ENCODE measurements around the gene ZMAT3.
"Not testable (repeated sequence)": the region's sequence is repeated elsewhere in the genome, so short reads cannot be mapped to it uniquely, and the experiment has no call there.

Gene ZMAT3

DNA sequence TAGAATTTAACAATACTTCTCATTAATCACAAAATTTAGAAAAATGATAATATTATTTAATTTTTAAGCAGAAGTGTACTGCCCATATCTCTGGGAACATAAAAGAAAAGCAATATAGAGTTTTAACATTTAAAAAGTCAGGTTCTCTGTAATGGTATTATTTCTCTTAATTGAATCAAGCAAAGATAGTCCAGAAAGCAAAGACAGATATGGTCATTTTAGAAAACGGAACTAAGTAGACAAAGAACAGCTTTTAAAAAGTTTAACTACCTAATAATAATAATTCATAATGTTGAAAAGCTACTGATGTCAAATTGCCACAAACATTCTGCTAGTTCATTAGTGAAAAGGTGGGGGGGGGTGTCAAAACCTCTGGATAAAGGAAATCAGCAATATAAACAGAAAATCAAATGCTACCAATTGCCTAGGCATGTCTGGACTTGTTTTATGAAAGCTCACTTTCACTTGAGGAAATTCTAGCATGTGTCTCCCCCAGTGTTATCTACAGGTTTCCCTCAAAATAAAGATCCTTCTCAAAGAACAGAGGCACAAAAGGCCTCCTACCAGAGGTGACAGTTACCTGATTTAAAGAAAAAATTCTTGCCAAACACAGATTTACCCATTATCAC lies 1.7 kb downstream of the ZMAT3 start:
- no peak for FAIRE-seq
- no peak for DNase-seq (ENCODE audit: insufficient read length, low spot score)

DNA sequence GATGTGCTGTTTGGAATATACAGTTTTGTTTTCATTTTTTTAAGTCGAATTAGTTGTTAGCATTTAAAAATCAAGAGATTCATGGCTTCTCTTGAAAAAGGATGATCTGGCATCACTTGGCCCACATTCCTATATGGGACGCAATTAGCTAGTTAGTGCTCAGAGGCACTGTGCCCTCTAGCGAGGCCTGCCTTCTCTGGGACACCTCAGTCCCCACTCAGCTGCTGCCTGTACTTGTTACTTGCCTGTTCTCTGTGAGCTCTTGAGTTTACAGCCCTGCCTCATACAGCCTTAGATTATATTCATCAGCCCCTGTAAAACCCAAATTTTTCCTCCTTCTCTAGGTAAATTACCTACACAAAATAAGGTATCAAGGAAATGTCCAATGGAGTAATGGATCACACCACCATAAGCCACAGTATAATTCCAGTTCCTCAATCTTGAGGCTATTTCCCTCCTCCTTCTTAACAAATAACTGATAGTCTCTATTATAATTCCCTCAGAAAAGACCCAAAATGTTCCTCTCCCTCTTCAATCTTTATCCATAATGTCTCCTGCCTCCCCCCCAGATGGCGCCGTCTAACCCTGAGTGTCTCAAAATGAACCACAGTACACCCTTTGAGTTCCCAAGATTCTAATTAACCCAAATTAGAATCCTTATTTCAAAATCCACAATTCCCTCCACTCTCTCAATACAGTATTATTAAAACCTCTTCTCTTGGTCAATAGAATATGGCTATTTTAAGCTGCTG lies 2.7 kb downstream of the ZMAT3 start:
- FAIRE-seq: no peak

DNA sequence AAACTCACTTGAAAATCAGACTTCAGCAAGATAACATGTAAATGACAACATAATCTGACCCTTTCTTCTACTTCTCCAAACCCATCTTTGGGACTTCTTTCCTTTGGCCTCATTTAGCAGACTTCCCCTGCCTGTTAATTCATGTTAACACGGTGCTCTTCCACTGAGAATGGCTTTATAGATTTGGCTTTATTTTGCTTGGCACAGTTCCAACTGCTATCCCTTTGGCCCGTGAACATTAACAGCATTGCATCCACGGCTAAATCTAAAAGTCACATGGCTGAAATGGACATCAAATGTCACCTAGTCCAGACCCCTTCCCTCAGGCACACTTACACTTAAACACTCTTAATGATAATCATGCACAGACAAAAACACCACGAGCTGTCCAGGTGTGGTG lies 3.8 kb downstream of the ZMAT3 start:
- FAIRE-seq (no peak), DNase-seq (ENCODE audit: insufficient read length, low spot score) (no peak)

More for the DNA sequence above, 2.7 kb downstream of the ZMAT3 start:
- no peak for DNase-seq (ENCODE audit: insufficient read length, low spot score)

DNA sequence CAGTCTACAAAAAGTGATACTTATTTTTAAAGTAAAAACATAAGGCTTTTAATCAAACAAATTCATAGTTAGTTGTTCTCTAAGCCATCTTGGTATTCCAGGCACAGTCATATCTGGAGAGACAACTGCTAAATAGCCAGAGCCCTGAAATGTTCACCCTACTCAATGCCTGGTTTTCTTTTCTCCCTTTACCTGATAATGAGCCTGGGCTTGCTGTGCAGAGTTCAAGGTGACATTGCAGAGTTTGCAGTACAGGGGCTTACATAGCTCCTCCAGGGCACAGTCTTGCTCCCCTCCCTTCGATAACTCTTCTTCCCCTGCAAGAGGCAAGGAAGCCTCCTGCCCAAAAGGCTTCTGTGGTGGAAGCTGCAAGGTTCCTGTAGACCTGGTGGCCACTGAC lies 4.3 kb downstream of the ZMAT3 start:
- no peak for FAIRE-seq
- DNase-seq (ENCODE audit: insufficient read length, low spot score): no peak

- DNase-seq (ENCODE audit: insufficient read length, low spot score) (peak; percentile 53), FAIRE-seq (peak; percentile 20)
These were observed 7.6 kb downstream of the ZMAT3 start for GRCh38 chr3:179063945-179064560.

DNA sequence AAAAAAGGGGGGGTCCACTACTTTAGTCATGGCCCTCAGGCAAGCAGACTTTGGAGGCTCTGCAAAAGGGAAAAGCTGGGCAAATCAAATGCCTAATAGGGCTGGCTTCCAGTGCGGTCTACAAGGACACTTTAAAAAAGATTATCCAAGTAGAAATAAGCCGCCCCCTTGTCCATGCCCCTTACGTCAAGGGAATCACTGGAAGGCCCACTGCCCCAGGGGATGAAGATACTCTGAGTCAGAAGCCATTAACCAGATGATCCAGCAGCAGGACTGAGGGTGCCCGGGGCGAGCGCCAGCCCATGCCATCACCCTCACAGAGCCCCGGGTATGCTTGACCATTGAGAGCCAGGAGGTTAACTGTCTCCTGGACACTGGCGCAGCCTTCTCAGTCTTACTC lies 15.3 kb downstream of the ZMAT3 start:
- FAIRE-seq (no peak), DNase-seq (ENCODE audit: insufficient read length, low spot score) (no peak)

GRCh38 chr3:179054565-179054964 lies 17.0 kb downstream of the ZMAT3 start:
- not testable (repeated sequence) for FAIRE-seq; DNase-seq (ENCODE audit: insufficient read length, low spot score)

GRCh38 chr3:179046497-179047353 lies 24.9 kb downstream of the ZMAT3 start:
- no peak for DNase-seq (ENCODE audit: insufficient read length, low spot score)
- FAIRE-seq: no peak

DNA sequence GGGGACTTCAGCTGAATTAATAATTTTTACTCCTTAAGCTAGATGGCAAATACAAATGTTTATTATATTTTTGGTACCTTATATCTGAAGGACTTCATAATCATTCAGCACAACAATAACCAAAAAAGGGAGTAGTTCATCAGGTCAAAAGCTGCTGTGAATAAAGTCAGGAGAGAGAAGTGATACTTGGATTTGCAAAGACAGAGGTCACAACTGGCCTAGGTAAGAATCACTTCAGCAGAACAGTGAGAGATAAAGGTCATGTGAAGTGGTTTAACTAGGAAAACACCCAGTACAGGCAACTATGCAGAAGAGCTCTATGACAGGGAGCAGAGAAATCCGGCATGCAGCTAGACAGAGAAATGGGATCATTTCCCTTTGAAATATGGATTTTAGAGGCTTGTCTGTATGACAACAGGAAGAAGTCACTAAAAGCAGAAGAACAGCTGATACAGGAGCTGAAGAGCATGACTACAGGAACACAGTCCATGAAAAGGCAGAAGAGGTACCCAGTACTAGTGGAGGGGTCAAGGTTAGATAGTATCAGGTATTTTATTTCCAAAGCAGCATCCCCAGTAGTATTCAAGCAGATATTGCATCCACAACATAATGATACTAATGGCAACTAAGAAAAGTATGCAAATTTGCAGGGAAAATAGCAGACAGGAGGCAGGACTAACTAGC lies 25.7 kb downstream of the ZMAT3 start:
- FAIRE-seq (no peak), DNase-seq (ENCODE audit: insufficient read length, low spot score) (no peak)

- FAIRE-seq; DNase-seq (ENCODE audit: insufficient read length, low spot score): not testable (repeated sequence)
These were observed 32.7 kb downstream of the ZMAT3 start for GRCh38 chr3:179038899-179039251.

DNA sequence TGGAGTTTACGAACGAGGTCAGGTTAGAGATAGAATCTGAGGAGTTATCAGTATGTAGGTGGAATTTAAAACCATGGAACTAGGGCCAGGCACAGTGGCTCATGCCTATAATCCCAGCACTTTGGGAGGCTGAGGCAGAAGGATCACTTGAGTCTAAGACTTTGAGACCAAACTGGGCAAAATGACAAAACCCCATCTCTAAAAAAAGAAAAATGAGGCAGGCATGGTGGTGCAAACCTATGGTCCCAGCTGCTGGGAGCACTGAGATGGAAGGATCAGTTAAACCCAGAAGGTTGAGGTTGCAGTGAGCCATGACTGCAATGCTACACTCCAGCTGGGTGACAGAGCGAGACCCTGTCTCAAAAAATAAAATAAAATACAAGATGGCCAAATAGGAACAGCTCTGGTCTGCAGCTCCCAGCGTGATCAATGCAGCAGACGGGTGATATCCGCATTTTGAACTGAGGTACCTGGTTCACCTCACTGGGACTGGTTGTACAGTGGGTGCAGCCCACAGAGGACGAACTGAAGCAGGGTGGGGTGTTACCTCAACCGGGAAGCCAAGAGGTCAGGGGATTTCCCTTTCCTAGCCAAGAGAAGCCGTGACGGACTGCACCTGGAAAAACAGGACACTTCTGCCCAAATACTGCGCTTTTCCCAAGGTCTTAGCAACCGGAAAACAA lies 33.3 kb downstream of the ZMAT3 start:
- FAIRE-seq (no peak), DNase-seq (ENCODE audit: insufficient read length, low spot score) (no peak)

- FAIRE-seq: peak; percentile 85
- peak; percentile 75 for DNase-seq (ENCODE audit: insufficient read length, low spot score)
These were observed 34.3 kb downstream of the ZMAT3 start for GRCh38 chr3:179037351-179037750.

DNA sequence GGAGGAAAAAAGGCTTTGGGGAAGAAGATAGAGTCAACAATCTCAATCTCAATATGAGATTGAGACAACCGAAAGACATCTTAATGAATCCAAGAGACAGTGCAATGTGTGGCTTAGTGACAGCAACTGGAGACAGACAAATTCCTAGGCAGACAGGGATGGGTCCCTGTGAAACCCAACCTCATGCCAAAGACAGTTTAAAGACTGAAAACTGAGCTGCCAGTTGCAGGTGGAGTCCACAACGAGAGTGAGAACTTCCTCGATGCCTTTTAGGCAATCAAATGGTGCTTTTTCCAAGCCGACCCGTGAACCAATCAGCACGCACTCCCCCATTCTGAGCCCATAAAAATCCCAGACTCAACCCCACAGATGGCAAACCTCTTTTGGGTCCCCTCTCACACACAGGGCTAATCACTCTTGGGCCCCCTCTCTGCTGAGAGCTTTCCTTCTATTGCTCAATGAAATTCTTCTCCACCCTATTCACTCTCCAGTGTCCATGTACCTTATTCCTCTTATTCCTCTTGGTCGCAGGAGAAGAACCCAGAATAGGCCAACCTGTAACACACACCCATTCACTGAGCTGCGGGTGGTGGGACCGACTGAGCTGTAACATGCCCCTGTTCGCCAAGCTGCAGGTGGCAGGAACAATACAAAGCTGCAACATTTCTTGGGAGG lies 34.8 kb downstream of the ZMAT3 start:
- FAIRE-seq (no peak), DNase-seq (ENCODE audit: insufficient read length, low spot score) (no peak)

DNA sequence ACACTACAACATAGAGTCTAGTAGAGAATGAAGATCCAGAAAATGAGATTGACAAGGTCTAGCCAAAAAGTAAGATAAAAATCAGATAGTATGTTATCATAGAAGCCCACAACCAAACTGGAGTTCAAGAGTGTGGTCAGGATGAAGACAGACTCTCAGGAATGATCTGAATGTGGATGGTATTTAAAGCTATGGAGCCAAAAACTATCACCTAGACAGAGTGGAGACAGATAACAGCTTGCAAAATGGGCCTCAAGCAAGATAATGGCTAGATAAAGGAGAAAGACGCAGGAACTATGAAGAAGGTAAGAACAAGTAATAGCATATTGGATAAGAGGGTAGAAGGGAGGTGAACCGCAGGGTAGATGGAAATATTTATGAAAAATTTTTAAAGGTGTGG lies 35.4 kb downstream of the ZMAT3 start:
- DNase-seq (ENCODE audit: insufficient read length, low spot score): peak; percentile 10
- FAIRE-seq: no peak

GRCh38 chr3:179035232-179035631 lies 36.4 kb downstream of the ZMAT3 start:
- FAIRE-seq (no peak), DNase-seq (ENCODE audit: insufficient read length, low spot score) (no peak)

DNA sequence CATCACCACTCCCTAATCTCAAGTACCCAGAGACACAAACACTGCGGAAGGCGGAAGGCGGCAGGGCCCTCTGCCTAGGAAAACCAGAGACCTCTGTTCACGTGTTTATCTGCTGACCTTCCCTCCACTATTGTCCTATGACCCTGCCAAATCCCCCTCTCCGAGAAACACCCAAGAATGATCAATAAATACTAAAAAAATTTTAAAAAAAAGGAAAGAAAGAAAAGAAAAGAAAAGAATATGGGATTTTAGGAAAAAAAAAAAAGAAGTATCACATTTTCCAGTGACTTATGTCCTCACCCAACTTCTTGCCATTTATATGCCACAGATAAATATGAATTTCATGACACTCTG lies 38.3 kb downstream of the ZMAT3 start:
- not testable (repeated sequence) for DNase-seq (ENCODE audit: insufficient read length, low spot score)

DNA sequence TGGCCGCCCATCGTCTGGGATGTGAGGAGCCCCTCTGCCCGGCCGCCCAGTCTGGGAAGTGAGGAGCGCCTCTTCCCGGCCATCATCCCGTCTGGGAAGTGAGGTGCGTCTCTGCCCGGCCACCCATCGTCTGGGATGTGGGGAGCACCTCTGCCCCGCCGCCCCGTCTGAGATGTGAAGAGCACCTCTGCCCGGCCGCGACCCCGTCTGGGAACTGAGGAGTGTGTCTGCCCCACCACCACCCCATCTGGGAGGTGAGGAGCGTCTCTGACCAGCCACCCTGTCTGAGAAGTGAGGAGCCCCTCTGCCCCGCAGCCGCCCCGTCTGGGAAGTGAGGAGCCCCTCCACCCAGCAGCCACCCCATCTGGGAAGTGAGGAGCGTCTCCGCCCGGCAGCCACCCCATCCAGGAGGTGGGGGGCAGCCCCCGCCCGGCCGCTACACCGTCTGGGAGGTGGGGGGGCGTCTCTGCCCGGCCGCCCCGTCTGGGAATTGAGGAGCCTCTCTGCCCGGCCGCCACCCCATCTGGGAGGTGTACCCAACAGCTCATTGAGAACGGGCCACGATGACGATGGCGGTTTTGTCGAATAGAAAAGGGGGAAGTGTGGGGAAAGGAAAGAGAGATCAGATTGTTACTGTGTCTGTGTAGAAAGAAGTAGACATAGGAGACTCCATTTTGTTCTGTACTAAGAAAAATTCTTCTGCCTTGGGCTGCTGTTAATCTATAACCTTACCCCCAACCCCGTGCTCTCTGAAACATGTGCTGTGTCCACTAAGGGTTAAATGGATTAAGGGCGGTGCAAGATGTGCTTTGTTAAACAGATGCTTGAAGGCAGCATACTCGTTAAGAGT lies 38.9 kb downstream of the ZMAT3 start:
- DNase-seq (ENCODE audit: insufficient read length, low spot score); FAIRE-seq: not testable (repeated sequence)

More for the DNA sequence above, 38.3 kb downstream of the ZMAT3 start:
- FAIRE-seq: not testable (repeated sequence)

DNA sequence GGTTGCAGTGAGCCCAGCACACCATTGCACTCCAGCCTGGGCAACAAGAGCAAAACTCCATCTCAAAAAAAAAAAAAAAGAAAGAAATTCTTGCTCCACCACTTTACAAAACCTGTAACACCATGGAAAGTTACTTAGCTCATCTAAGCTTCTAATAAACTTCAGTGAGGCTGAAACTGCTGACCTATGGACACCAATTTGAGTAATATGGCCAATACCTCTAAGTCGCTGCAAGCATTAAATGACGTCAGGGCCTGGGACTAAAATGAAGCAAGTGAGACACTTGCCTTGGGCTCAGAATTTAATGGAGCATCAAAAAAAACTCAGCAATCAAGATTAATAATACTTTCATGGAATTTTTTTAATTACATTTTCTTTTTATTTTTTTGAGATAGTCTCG lies 42.5 kb downstream of the ZMAT3 start:
- no peak for FAIRE-seq

More for the DNA sequence above, 42.5 kb downstream of the ZMAT3 start:
- no peak for DNase-seq (ENCODE audit: insufficient read length, low spot score)
